Panc1 (cell line): Measurements from ENCODE around the gene NR6A1. TPM values are rescaled to one million over a fixed set of nuclear protein-coding genes. Genes with fewer than 3 reads are reported as not detected.

Source experiments
- ATAC-seq: fragments of 200-7000 bp; cut with Tn5 transposase; 2 replicates; pipeline ENCODE4 v1.9.1; 2020; ENCODE audit warnings: mild to moderate bottlenecking, moderate library complexity
- BruUV-seq: library from RNA; stranded (reverse); fragments of 400-500 nt; replicated peaks from 2 replicates; lab custom pipeline; 2021; lab: Mats Ljungman, UMichigan
- CTCF ChIA-PET: fragments of 300-600 bp; sonication (Branson Sonifier 250); formaldehyde crosslinking; loops from one replicate; lab custom pipeline; 2022; ENCODE audit warnings: antibody characterized with exemption; lab: Charles Lee
- POLR2A ChIA-PET: fragments of 300-600 bp; sonication (Branson Sonifier 250); formaldehyde crosslinking; loops from one replicate; lab custom pipeline; 2022; ENCODE audit warnings: antibody characterized with exemption; lab: Charles Lee
- DNase-seq: peaks from one replicate; pipeline ENCODE4 v3.0.0-alpha.2; 2010; ENCODE audit warnings: low read depth, low spot score
- H3K27ac ChIP-seq: 2 replicates; pipeline ENCODE4 v1.5.1; 2011; ENCODE audit warnings: mild to moderate bottlenecking, low read length, inconsistent platforms
- H3K27me3 ChIP-seq: fragments of 200-500 bp; sonication (Bioruptor generic); 2 replicates; pipeline ENCODE4 v1.6.0; 2014; ENCODE audit warnings: low read length, inconsistent platforms; ENCODE audit not compliant: control insufficient read depth, insufficient read depth
- H3K36me3 ChIP-seq: fragments of 200-500 bp; sonication (Bioruptor generic); 2 replicates; pipeline ENCODE4 v1.5.1; 2014; ENCODE audit warnings: inconsistent platforms, mild to moderate bottlenecking, low read length, moderate library complexity; ENCODE audit not compliant: control insufficient read depth, insufficient read depth
- H3K4me1 ChIP-seq: 2 replicates; pipeline ENCODE4 v1.5.1; 2011; ENCODE audit warnings: inconsistent platforms, mild to moderate bottlenecking, low read length, moderate library complexity; ENCODE audit not compliant: control insufficient read depth, insufficient read depth
- H3K4me3 ChIP-seq, 2 experiments: 2 replicates each; pipeline ENCODE4 v1.5.1; 2011 to 2012; ENCODE audit warnings: low read depth in 2 of 2, low read length in 2 of 2, mild to moderate bottlenecking in 2 of 2, inconsistent platforms in 1 of 2, moderate library complexity in 1 of 2
- H3K9me3 ChIP-seq: fragments of 200-500 bp; sonication (Bioruptor generic); 2 replicates; pipeline ENCODE4 v1.5.1; 2014; ENCODE audit warnings: low read depth, mild to moderate bottlenecking, inconsistent platforms, low read length, moderate library complexity; ENCODE audit not compliant: control insufficient read depth, insufficient read depth
- POLR2AphosphoS5 ChIP-seq: IDR thresholded peaks from 2 replicates; pipeline ENCODE4 v1.6.1; 2012; ENCODE audit warnings: mild to moderate bottlenecking, low read depth, low read length, moderate library complexity
- SIN3A ChIP-seq: IDR thresholded peaks from 2 replicates; pipeline ENCODE4 v1.6.1; 2012; ENCODE audit warnings: low read depth, mild to moderate bottlenecking, low read length, moderate library complexity, borderline replicate concordance; ENCODE audit not compliant: insufficient read depth
- TCF7L2 ChIP-seq: IDR thresholded peaks from 2 replicates; pipeline ENCODE4 v1.6.1; 2011; ENCODE audit warnings: mild to moderate bottlenecking, low read depth, low read length, inconsistent platforms
- in situ Hi-C: cut with HindIII; loops from 2 replicates; pipeline ENCODE4 v1.10.0; 2016; ENCODE audit warnings: low sequenced_read_pairs, low pct_unique_long_range_greater_than_20kb
- intact Hi-C: fragments of 100-400 bp; cut with micrococcal nuclease; formaldehyde crosslinking; loops from one replicate; pipeline ENCODE4 v1.10.0; 2022; ENCODE audit not compliant: unreplicated experiment
- total RNA-seq: library from RNA; stranded (reverse); gene quantifications from one replicate; pipeline ENCODE4 v1.2.1, GENCODE V29; 2021; ENCODE audit not compliant: unreplicated experiment
- TF ChIP-seq, protein P1 (sequence below), 2 experiments: IDR thresholded peaks; 2 replicates each; pipeline ENCODE4 v1.6.1; 2011 to 2012; ENCODE audit warnings: low read depth in 2 of 2, control low read depth in 1 of 2, low read length in 1 of 2, mild to moderate bottlenecking in 1 of 2, moderate library complexity in 1 of 2; ENCODE audit not compliant: insufficient read depth in 1 of 2
- TF ChIP-seq, protein P2 (sequence below): fragments of 450-650 bp; IDR thresholded peaks from 2 replicates; pipeline ENCODE4 v1.5.1; 2017; ENCODE audit warnings: mild to moderate bottlenecking

NR6A1 gene
- total RNA-seq, 1 experiment from 2014 or later, result 7.6 TPM

DNA sequence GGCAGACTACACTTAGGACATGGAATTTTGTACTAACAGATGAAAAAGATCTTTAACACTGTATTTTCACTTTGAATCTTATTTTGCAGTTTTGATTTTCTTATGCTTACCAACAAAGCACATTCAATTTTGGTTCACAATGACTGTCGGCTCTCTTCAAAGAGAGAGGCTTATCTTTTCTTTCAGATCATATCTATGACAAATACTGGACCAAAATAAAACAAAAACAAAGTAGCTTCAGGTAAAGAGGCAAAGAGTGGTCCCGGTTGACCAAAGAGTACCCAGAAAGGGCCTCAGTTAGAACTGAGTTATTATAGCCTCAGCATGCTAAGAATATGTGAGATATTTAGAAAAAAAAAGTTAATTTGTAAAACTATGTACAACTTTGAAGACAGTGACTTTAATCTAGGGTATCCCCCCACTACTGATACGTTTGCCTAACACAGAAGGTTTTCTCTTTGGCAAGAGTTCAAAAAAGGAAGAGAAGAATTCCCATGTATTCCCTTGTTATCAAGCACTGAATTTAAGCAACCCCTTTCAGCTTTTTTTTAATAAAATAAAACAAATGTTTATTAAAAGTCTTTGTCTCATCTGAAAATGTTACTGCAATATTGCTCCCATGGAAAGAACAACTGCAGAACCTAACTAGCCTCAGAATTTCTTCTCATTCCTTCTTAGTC, 50.5 kb downstream of the NR6A1 start:
- no peaks in the 10 kb centered on the region for H3K27me3 ChIP-seq
- intact Hi-C loops, result no loop called here
- DNase-seq (no peak), ATAC-seq (no peak)
- H3K27ac ChIP-seq, result peak overlapping the region; percentile 57
- H3K4me1 ChIP-seq, result peaks cover 29% of the 10 kb centered on the region
- ChIA-PET CTCF (no interaction called here), POLR2A (interaction anchor here (0.7 kb wide), 2 partner anchors 125 to 425 kb away, joined by 3 to 4 read pairs; no protein-coding TSS in a partner anchor)
- H3K4me3 ChIP-seq, result no peak overlapping the region
- no TSS peak for BruUV-seq
- H3K36me3 ChIP-seq, result no peaks in the 10 kb centered on the region; the same call in 1 of the 2 replicates
- no peak for TF ChIP-seq TCF7L2
- TF ChIP-seq, protein P1, sequence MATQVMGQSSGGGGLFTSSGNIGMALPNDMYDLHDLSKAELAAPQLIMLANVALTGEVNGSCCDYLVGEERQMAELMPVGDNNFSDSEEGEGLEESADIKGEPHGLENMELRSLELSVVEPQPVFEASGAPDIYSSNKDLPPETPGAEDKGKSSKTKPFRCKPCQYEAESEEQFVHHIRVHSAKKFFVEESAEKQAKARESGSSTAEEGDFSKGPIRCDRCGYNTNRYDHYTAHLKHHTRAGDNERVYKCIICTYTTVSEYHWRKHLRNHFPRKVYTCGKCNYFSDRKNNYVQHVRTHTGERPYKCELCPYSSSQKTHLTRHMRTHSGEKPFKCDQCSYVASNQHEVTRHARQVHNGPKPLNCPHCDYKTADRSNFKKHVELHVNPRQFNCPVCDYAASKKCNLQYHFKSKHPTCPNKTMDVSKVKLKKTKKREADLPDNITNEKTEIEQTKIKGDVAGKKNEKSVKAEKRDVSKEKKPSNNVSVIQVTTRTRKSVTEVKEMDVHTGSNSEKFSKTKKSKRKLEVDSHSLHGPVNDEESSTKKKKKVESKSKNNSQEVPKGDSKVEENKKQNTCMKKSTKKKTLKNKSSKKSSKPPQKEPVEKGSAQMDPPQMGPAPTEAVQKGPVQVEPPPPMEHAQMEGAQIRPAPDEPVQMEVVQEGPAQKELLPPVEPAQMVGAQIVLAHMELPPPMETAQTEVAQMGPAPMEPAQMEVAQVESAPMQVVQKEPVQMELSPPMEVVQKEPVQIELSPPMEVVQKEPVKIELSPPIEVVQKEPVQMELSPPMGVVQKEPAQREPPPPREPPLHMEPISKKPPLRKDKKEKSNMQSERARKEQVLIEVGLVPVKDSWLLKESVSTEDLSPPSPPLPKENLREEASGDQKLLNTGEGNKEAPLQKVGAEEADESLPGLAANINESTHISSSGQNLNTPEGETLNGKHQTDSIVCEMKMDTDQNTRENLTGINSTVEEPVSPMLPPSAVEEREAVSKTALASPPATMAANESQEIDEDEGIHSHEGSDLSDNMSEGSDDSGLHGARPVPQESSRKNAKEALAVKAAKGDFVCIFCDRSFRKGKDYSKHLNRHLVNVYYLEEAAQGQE (IDR thresholded peaks at IDR 0.05; ENCODE audit: insufficient read depth in 1 of 2, low read depth in 2 of 2, low read length in 1 of 2), result no peak
- no peak for TF ChIP-seq SIN3A
- TF ChIP-seq, protein P2, sequence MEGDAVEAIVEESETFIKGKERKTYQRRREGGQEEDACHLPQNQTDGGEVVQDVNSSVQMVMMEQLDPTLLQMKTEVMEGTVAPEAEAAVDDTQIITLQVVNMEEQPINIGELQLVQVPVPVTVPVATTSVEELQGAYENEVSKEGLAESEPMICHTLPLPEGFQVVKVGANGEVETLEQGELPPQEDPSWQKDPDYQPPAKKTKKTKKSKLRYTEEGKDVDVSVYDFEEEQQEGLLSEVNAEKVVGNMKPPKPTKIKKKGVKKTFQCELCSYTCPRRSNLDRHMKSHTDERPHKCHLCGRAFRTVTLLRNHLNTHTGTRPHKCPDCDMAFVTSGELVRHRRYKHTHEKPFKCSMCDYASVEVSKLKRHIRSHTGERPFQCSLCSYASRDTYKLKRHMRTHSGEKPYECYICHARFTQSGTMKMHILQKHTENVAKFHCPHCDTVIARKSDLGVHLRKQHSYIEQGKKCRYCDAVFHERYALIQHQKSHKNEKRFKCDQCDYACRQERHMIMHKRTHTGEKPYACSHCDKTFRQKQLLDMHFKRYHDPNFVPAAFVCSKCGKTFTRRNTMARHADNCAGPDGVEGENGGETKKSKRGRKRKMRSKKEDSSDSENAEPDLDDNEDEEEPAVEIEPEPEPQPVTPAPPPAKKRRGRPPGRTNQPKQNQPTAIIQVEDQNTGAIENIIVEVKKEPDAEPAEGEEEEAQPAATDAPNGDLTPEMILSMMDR, result no peak
- TF ChIP-seq POLR2AphosphoS5, result no peak
- H3K9me3 ChIP-seq, result no peaks in the 10 kb centered on the region
- in situ Hi-C loops, result no loop called here

DNA sequence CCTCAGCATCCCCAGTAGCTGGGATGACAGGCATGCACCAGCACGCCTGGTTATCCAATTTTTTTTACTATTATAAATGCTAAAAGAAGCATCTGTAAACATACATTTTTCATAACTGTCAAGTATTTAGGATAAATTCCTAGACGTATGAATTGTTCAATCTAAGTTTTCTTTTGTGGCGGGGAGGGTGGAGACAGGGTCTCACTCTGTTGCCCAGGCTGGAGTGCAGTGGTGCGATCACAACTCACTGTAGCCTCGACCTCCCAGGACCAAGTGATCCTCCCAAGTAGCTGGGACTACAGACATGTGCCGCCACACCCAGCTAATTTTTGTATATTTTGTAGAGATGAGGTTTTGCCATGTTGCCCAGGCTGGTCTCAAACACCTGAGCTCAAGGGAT, 52.2 kb downstream of the NR6A1 start:
- Histone ChIP-seq H3K4me1 (peaks cover 16% of the 10 kb centered on the region), H3K9me3 (no peaks in the 10 kb centered on the region), H3K36me3 (no peaks in the 10 kb centered on the region), H3K27me3 (no peaks in the 10 kb centered on the region), H3K4me3 (no peak overlapping the region), H3K27ac (no peak overlapping the region)
- TF ChIP-seq SIN3A (no peak), TCF7L2 (no peak), POLR2AphosphoS5 (no peak)
- TF ChIP-seq, protein P2, result no peak
- TF ChIP-seq, protein P1 (IDR thresholded peaks at IDR 0.05; ENCODE audit: insufficient read depth in 1 of 2, low read depth in 2 of 2, low read length in 1 of 2), result no peak
- in situ Hi-C loops (no loop called here), intact Hi-C loops (no loop called here)
- ATAC-seq (no peak), DNase-seq (no peak)
- POLR2A ChIA-PET, result interaction anchor here (0.6 kb wide), 1 partner anchor 27 kb away, joined by 4 read pairs; no protein-coding TSS in a partner anchor
- CTCF ChIA-PET, result no interaction called here
- BruUV-seq, result no TSS peak
